ENCODE results near the gene FAM210A. TPM values are rescaled to one million over a fixed set of nuclear protein-coding genes. Genes with fewer than 3 reads are reported as not detected.

FAM210A gene
- total RNA-seq, 1 donor, result 20.7 TPM

- H3K4me3 ChIP-seq (ENCODE audit: low read depth, low read length), result no peak overlapping the region
- DNase-seq (ENCODE audit: low read depth), result no peak
- no peak for TF ChIP-seq CTCF (IDR thresholded peaks at IDR 0.05; ENCODE audit: insufficient read depth, low read depth, low read length)
Observed at GRCh38 chr18:13616041-13616440, 110.3 kb downstream of the FAM210A start.

- TF ChIP-seq CTCF (IDR thresholded peaks at IDR 0.05; ENCODE audit: insufficient read depth, low read depth, low read length), result no peak
- DNase-seq (ENCODE audit: low read depth), result no peak
- H3K4me3 ChIP-seq (ENCODE audit: low read depth, low read length), result no peak overlapping the region
Observed at GRCh38 chr18:13615432-13615861, 110.9 kb downstream of the FAM210A start.

- H3K4me3 ChIP-seq (ENCODE audit: low read depth, low read length), result no peak overlapping the region
- DNase-seq (ENCODE audit: low read depth), result no peak
Observed at GRCh38 chr18:13614641-13615288, 111.6 kb downstream of the FAM210A start.

GRCh38 chr18:13613591-13614501, 112.5 kb downstream of the FAM210A start:
- no peak for DNase-seq (ENCODE audit: low read depth)
- TF ChIP-seq CTCF (IDR thresholded peaks at IDR 0.05; ENCODE audit: insufficient read depth, low read depth, low read length), result no peak
- no peak overlapping the region for H3K4me3 ChIP-seq (ENCODE audit: low read depth, low read length)

More at GRCh38 chr18:13614641-13615288, 111.6 kb downstream of the FAM210A start:
- TF ChIP-seq CTCF (IDR thresholded peaks at IDR 0.05; ENCODE audit: insufficient read depth, low read depth, low read length), result no peak

Small RNA genes lying within 50 kb of the gene (small RNA-seq; reads per million reads assigned to genes)
- gene AP001525.1 (not detected), gene RN7SL362P (not detected)

Other genes with a start within 250 kb of the FAM210A start
- 25.4 and 25.5 TPM in 2 replicates for gene RNMT, start 115 bp upstream of the FAM210A start, total RNA-seq
- gene MC5R, start 97.6 kb upstream of the FAM210A start, total RNA-seq, result not detected in 2 replicates
- not detected in 2 replicates for gene MC2R, start 189.0 kb upstream of the FAM210A start, total RNA-seq

Measured in fibroblast of villous mesenchyme (primary cell).